HuH-7.5 (cell line): ENCODE results near the gene COX7A2.

Experiments used
- DNase-seq: peaks from one replicate; pipeline ENCODE4 v3.0.0; 2011; ENCODE audit warnings: low spot score

Gene COX7A2

GRCh38 chr6:75199889-75200288 lies 43.7 kb downstream of the COX7A2 start:
- no peak for DNase-seq

- no peak for DNase-seq
Measured at GRCh38 chr6:75196081-75196687, 47.4 kb downstream of the COX7A2 start.

GRCh38 chr6:75188221-75188925 lies 55.2 kb downstream of the COX7A2 start:
- no peak for DNase-seq
